ENCODE data around the gene HRH1.

DNA sequence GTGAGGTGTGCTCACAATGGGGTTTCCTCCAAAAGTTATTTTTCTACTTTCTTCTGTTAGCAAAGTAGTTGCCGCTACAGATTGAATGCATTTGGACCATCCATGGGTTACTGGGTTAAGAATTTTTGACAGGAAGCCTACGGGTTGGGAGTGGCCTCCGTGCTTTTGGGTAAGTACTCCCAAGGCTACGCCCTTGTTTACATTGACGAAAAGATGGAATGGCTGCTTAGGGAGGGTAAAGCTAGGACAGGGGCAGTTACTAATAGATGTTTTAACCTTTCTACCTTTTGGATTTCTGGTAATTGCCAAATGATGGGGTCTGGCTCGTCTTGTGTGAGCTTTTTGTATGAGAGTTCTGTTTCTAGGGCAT, 97.5 kb downstream of the HRH1 start:
- TF ChIP-seq, protein P1, sequence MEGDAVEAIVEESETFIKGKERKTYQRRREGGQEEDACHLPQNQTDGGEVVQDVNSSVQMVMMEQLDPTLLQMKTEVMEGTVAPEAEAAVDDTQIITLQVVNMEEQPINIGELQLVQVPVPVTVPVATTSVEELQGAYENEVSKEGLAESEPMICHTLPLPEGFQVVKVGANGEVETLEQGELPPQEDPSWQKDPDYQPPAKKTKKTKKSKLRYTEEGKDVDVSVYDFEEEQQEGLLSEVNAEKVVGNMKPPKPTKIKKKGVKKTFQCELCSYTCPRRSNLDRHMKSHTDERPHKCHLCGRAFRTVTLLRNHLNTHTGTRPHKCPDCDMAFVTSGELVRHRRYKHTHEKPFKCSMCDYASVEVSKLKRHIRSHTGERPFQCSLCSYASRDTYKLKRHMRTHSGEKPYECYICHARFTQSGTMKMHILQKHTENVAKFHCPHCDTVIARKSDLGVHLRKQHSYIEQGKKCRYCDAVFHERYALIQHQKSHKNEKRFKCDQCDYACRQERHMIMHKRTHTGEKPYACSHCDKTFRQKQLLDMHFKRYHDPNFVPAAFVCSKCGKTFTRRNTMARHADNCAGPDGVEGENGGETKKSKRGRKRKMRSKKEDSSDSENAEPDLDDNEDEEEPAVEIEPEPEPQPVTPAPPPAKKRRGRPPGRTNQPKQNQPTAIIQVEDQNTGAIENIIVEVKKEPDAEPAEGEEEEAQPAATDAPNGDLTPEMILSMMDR (IDR thresholded peaks at IDR 0.05): no peak
- no peak for TF ChIP-seq POLR2A (IDR thresholded peaks at IDR 0.05)

Measured in heart left ventricle (tissue), 13 donors.